Liver (tissue), 9 donors: ENCODE results near the gene HEXIM2. TPM values are rescaled to one million over a fixed set of nuclear protein-coding genes. Genes with fewer than 3 reads are reported as not detected.
A peak's percentile ranks its signal among the peaks of the same experiment; 100 is the strongest.

Experiments used
- DNase-seq: peaks from one replicate; pipeline ENCODE4 v3.0.0-alpha.2; 2017; ENCODE audit warnings: low spot score
- H3K27ac ChIP-seq, 2 donors: one replicate each; pipeline ENCODE4 v1.7.0; 2013; ENCODE audit warnings: inconsistent platforms in 2 of 2, low read length in 2 of 2, control low read depth in 1 of 2, low read depth in 1 of 2, mild to moderate bottlenecking in 1 of 2
- H3K27me3 ChIP-seq, 4 donors: one replicate each; pipeline versions ENCODE4 v1.6.1 to v1.7.0; 2013; ENCODE audit warnings: low read length in 3 of 4, inconsistent platforms in 1 of 4, mild to moderate bottlenecking in 1 of 4, moderate library complexity in 1 of 4; ENCODE audit not compliant: control insufficient read depth in 4 of 4, insufficient read depth in 4 of 4
- H3K36me3 ChIP-seq, 4 donors: one replicate each; pipeline versions ENCODE4 v1.6.1 to v1.7.0; 2013; ENCODE audit warnings: low read length in 3 of 4, mild to moderate bottlenecking in 3 of 4, low read depth in 1 of 4, moderate library complexity in 1 of 4; ENCODE audit not compliant: control insufficient read depth in 4 of 4, insufficient read depth in 3 of 4
- H3K4me1 ChIP-seq, 4 donors: one replicate each; pipeline versions ENCODE4 v1.6.1 to v1.7.0; 2013; ENCODE audit warnings: low read length in 3 of 4, mild to moderate bottlenecking in 3 of 4, moderate library complexity in 1 of 4; ENCODE audit not compliant: control insufficient read depth in 4 of 4, insufficient read depth in 4 of 4
- H3K4me3 ChIP-seq, 3 donors: one replicate each; pipeline versions ENCODE4 v1.6.1 to v1.7.0; 2013; ENCODE audit warnings: low read length in 3 of 3, control low read depth in 1 of 3, low read depth in 1 of 3, mild to moderate bottlenecking in 1 of 3
- H3K9ac ChIP-seq, 2 donors: one replicate each; pipeline ENCODE4 v1.7.0; 2013; ENCODE audit warnings: low read length in 2 of 2, mild to moderate bottlenecking in 2 of 2, moderate library complexity in 2 of 2, control low read depth in 1 of 2, low read depth in 1 of 2
- H3K9me3 ChIP-seq, 4 donors: one replicate each; pipeline versions ENCODE4 v1.6.1 to v1.7.0; 2013; ENCODE audit warnings: low read length in 3 of 4; ENCODE audit not compliant: control insufficient read depth in 4 of 4
- EGR1 ChIP-seq, 2 donors: IDR thresholded peaks; 2 replicates each; pipeline ENCODE4 v1.6.1; 2016 to 2018; ENCODE audit warnings: antibody characterized with exemption in 2 of 2, low read depth in 2 of 2
- FOXA1 ChIP-seq: IDR thresholded peaks from 2 replicates; pipeline ENCODE4 v1.6.1; 2016; ENCODE audit warnings: antibody characterized with exemption
- FOXA2 ChIP-seq: IDR thresholded peaks from 2 replicates; pipeline ENCODE4 v1.6.1; 2016; ENCODE audit warnings: antibody characterized with exemption
- GABPA ChIP-seq, 2 donors: IDR thresholded peaks in 1 of 2; conservative IDR thresholded peaks in 1 of 2; 2 replicates each; pipeline ENCODE4 v1.6.1; 2016; ENCODE audit warnings: antibody characterized with exemption in 2 of 2, mild to moderate bottlenecking in 1 of 2, moderate library complexity in 1 of 2
- HNF4A ChIP-seq, 2 donors: conservative IDR thresholded peaks; 2 replicates each; pipeline ENCODE4 v1.6.1; 2016; ENCODE audit warnings: antibody characterized with exemption in 2 of 2, mild to moderate bottlenecking in 2 of 2
- HNF4G ChIP-seq: IDR thresholded peaks from 2 replicates; pipeline ENCODE4 v1.6.1; 2016; ENCODE audit warnings: antibody characterized with exemption
- JUND ChIP-seq, 2 donors: IDR thresholded peaks; 2 replicates each; pipeline ENCODE4 v1.6.1; 2016; ENCODE audit warnings: antibody characterized with exemption in 2 of 2
- RAD21 ChIP-seq, 2 donors: IDR thresholded peaks; 2 replicates each; pipeline ENCODE4 v1.6.1; 2016; ENCODE audit warnings: antibody characterized with exemption in 2 of 2, mild to moderate bottlenecking in 2 of 2
- RXRA ChIP-seq, 2 donors: IDR thresholded peaks; 2 replicates each; pipeline ENCODE4 v1.6.1; 2017 to 2018; ENCODE audit warnings: antibody characterized with exemption in 2 of 2, mild to moderate bottlenecking in 1 of 2
- SP1 ChIP-seq: IDR thresholded peaks from 2 replicates; pipeline ENCODE4 v1.6.1; 2018; ENCODE audit warnings: antibody characterized with exemption, mild to moderate bottlenecking
- TAF1 ChIP-seq: conservative IDR thresholded peaks from 2 replicates; pipeline ENCODE4 v1.6.1; 2016; ENCODE audit warnings: antibody characterized with exemption, mild to moderate bottlenecking
- YY1 ChIP-seq: IDR thresholded peaks from 2 replicates; pipeline ENCODE4 v1.6.1; 2016; ENCODE audit warnings: antibody characterized with exemption, mild to moderate bottlenecking
- WGBS: extraction: QIAGEN DNeasy Blood & Tissue Kit; methylation state at CpG from one replicate; pipeline ENCODE4 v1.1.7; 2013; 5-methylcytosine and 5-hydroxymethylcytosine counted together
- polyA plus RNA-seq, 2 donors: library from polyadenylated mRNA; stranded (reverse) in 1 of 2; unstranded in 1 of 2; fragments of 200-250 nt in 1 of 2; fragments of >200 nt in 1 of 2; fragmentation: Nextera tagmentation in 1 of 2; extraction: Ambion mirVana in 1 of 2; gene quantifications; one replicate each; pipeline versions ENCODE4 v1.2.1 to v1.2.3, GENCODE V29; 2013 to 2015
- total RNA-seq, 2 donors: library from RNA; depleted of rRNA; stranded (reverse); fragments of >200 nt; gene quantifications; one replicate each; pipeline ENCODE4 v1.2.3, GENCODE V29; 2014
- TF ChIP-seq, protein P1 (sequence below): IDR thresholded peaks from 2 replicates; pipeline ENCODE4 v1.6.1; 2016; ENCODE audit warnings: antibody characterized with exemption
- TF ChIP-seq, protein P2 (sequence below): IDR thresholded peaks from 2 replicates; pipeline ENCODE4 v1.6.1; 2016; ENCODE audit warnings: antibody characterized with exemption, mild to moderate bottlenecking
- TF ChIP-seq, protein P3 (sequence below): IDR thresholded peaks from 2 replicates; pipeline ENCODE4 v1.6.1; 2016; ENCODE audit warnings: antibody characterized with exemption
- TF ChIP-seq, protein P4 (sequence below): fragments of 150-350 bp; IDR thresholded peaks from 2 replicates; pipeline ENCODE4 v1.5.1; 2017; ENCODE audit warnings: improper control_type of control experiment, low read depth, low read length; ENCODE audit not compliant: missing input control
- donor health status: healthy.
- donor health status: healthy.
- donor health status: healthy.
- donor health status: healthy.
- donor health status: healthy.

The HEXIM2 gene
- total and polyA plus RNA-seq, 4 donors: 3.5 to 10.7 (median 5.5) TPM

DNA sequence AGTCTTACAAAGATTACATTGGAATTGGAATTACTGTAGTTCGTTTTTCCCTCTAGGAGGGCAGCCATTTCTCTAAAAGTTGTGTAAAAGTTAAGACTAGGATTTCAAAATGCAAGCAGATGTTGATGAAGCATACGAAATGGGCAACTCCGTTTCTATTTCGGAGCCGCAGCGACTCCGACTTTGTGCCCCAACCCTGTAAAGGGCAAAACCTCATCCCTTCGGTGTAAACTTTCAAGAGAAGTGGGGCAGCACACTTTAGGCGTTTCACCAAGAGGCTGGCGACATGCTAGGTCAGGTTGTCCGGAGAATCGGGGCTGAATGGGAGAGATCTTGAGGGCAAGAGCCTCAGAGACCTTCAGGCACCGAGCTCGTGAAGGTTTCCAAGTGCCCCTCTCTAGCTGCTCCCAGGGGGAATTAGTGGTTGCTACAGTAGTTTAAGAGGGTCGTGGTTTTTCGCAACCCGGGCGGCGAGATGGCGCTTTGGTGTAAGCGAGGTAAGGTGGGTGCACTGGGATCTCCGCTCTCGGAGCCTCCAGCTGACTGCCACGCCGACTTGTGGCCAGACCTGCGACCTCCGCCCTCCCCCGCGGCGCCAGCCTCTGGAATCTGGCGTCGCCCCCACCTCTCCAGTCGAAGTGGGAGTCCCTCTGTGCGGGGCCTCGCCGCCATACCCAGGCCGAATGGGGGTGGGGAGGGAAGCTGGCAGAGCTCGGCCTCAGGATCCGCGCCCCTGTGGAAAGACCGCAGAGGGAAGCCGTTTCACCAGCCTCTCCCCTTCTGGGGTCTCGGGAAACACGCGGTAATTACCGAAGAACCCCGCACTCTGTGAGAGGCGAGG is 1.0 kb upstream of the HEXIM2 start:
- peak overlapping the region; percentile 99 to 100 for H3K27ac ChIP-seq
- H3K27me3 ChIP-seq: no peaks in the 10 kb centered on the region
- peak; percentile 85 for DNase-seq
- no peaks in the 10 kb centered on the region for H3K9me3 ChIP-seq
- H3K36me3 ChIP-seq: peaks cover 0 to 3% (median 0%) of the 10 kb centered on the region in 4 donors
- H3K4me3 ChIP-seq: peak overlapping the region; percentile 72 to 81 (median 75)
- WGBS: under 1% methylated on average over 48 of the region's 48 CpGs
- no peak for TF ChIP-seq RAD21 (IDR thresholded peaks at IDR 0.05)
- TF ChIP-seq GABPA (IDR thresholded peaks at IDR 0.05 in 1 of 2, conservative IDR thresholded peaks at IDR 0.05 in 1 of 2): no peak
- no peak for TF ChIP-seq RXRA (IDR thresholded peaks at IDR 0.05)
- TF ChIP-seq HNF4A (conservative IDR thresholded peaks at IDR 0.05): no peak
- TF ChIP-seq HNF4G: no peak
- TF ChIP-seq EGR1 (IDR thresholded peaks at IDR 0.05; ENCODE audit: low read depth in 2 of 2): no peak
- H3K9ac ChIP-seq: peak overlapping the region; percentile 96 to 97
- H3K4me1 ChIP-seq: peaks cover 11 to 52% (median 40%) of the 10 kb centered on the region in 4 donors

DNA sequence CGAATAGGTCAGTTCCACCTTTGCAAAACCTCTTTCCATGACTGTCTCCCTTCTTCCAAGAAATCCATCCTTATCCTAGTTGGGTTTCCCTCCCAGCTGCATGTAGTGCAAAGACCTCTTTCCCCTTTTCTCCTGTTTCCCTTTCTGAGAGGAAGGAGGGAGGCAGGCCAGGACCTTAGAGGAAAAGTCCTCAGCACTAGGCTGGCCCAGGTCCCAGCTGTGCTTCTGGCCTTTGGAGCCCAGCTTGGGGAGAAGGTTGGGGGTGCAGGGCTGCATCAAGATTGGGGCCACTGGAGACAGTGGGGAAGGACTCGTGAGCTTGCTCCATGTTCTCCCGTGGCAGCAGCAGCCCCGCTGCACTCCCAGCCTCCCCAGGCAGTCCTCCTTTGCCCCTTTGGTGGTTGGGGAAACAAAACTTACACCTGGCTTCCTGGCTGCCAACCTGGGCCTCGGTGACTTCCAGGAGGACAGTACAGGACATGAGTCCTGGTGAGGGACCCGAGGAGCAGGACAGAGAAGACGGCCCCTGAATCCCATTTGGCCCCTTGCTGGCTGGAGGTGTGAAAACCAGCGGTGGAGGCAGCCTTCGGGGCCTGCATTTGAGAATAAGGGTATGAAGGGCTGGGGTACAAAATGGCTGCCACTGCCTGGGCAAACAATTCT is 481 bp downstream of the HEXIM2 start:
- Histone ChIP-seq H3K27me3 (no peaks in the 10 kb centered on the region), H3K4me3 (peak overlapping the region; percentile 35 to 57 (median 56)), H3K4me1 (peaks cover 11 to 52% (median 40%) of the 10 kb centered on the region in 4 donors), H3K36me3 (peaks cover 0 to 3% (median 0%) of the 10 kb centered on the region in 4 donors), H3K9me3 (no peaks in the 10 kb centered on the region), H3K9ac (peak overlapping the region in 1 of 2 donors; percentile 47), H3K27ac (peak overlapping the region; percentile 14 to 44)
- 52% methylated on average over 9 of the region's 9 CpGs for WGBS
- TF ChIP-seq, protein P1, sequence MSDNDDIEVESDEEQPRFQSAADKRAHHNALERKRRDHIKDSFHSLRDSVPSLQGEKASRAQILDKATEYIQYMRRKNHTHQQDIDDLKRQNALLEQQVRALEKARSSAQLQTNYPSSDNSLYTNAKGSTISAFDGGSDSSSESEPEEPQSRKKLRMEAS: no peak
- TF ChIP-seq FOXA1 (no peak), SP1 (no peak), HNF4G (no peak), RAD21 (IDR thresholded peaks at IDR 0.05) (no peak), GABPA (IDR thresholded peaks at IDR 0.05 in 1 of 2, conservative IDR thresholded peaks at IDR 0.05 in 1 of 2) (no peak), TAF1 (no peak), FOXA2 (no peak), RXRA (IDR thresholded peaks at IDR 0.05) (no peak), EGR1 (IDR thresholded peaks at IDR 0.05; ENCODE audit: low read depth in 2 of 2) (no peak), JUND (IDR thresholded peaks at IDR 0.05) (no peak), YY1 (no peak)
- TF ChIP-seq, protein P2, sequence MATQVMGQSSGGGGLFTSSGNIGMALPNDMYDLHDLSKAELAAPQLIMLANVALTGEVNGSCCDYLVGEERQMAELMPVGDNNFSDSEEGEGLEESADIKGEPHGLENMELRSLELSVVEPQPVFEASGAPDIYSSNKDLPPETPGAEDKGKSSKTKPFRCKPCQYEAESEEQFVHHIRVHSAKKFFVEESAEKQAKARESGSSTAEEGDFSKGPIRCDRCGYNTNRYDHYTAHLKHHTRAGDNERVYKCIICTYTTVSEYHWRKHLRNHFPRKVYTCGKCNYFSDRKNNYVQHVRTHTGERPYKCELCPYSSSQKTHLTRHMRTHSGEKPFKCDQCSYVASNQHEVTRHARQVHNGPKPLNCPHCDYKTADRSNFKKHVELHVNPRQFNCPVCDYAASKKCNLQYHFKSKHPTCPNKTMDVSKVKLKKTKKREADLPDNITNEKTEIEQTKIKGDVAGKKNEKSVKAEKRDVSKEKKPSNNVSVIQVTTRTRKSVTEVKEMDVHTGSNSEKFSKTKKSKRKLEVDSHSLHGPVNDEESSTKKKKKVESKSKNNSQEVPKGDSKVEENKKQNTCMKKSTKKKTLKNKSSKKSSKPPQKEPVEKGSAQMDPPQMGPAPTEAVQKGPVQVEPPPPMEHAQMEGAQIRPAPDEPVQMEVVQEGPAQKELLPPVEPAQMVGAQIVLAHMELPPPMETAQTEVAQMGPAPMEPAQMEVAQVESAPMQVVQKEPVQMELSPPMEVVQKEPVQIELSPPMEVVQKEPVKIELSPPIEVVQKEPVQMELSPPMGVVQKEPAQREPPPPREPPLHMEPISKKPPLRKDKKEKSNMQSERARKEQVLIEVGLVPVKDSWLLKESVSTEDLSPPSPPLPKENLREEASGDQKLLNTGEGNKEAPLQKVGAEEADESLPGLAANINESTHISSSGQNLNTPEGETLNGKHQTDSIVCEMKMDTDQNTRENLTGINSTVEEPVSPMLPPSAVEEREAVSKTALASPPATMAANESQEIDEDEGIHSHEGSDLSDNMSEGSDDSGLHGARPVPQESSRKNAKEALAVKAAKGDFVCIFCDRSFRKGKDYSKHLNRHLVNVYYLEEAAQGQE: no peak
- TF ChIP-seq, protein P3, sequence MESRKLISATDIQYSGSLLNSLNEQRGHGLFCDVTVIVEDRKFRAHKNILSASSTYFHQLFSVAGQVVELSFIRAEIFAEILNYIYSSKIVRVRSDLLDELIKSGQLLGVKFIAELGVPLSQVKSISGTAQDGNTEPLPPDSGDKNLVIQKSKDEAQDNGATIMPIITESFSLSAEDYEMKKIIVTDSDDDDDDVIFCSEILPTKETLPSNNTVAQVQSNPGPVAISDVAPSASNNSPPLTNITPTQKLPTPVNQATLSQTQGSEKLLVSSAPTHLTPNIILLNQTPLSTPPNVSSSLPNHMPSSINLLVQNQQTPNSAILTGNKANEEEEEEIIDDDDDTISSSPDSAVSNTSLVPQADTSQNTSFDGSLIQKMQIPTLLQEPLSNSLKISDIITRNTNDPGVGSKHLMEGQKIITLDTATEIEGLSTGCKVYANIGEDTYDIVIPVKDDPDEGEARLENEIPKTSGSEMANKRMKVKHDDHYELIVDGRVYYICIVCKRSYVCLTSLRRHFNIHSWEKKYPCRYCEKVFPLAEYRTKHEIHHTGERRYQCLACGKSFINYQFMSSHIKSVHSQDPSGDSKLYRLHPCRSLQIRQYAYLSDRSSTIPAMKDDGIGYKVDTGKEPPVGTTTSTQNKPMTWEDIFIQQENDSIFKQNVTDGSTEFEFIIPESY: no peak
- TF ChIP-seq, protein P4, sequence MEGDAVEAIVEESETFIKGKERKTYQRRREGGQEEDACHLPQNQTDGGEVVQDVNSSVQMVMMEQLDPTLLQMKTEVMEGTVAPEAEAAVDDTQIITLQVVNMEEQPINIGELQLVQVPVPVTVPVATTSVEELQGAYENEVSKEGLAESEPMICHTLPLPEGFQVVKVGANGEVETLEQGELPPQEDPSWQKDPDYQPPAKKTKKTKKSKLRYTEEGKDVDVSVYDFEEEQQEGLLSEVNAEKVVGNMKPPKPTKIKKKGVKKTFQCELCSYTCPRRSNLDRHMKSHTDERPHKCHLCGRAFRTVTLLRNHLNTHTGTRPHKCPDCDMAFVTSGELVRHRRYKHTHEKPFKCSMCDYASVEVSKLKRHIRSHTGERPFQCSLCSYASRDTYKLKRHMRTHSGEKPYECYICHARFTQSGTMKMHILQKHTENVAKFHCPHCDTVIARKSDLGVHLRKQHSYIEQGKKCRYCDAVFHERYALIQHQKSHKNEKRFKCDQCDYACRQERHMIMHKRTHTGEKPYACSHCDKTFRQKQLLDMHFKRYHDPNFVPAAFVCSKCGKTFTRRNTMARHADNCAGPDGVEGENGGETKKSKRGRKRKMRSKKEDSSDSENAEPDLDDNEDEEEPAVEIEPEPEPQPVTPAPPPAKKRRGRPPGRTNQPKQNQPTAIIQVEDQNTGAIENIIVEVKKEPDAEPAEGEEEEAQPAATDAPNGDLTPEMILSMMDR: no peak
- no peak for DNase-seq
